ENCODE results near the gene CHIT1. TPM values are rescaled to one million over a fixed set of nuclear protein-coding genes. Genes with fewer than 3 reads are reported as not detected.

The CHIT1 gene
- total RNA-seq, 1 donor from 2014 or later, result 0.51 TPM

GRCh38 chr1:203171341-203172183, 57.9 kb downstream of the CHIT1 start:
- intact Hi-C loops (cut with DNase I), result loop anchor here (1.0 to 2.0 kb wide), 3 partner anchors 45 to 132 kb away; no protein-coding TSS in a partner anchor
- no peak for DNase-seq (ENCODE audit: missing footprints)
- no peak for ATAC-seq

- intact Hi-C loops (cut with DNase I), result no loop called here
- DNase-seq (ENCODE audit: missing footprints), result no peak
- no peak for ATAC-seq
Observed at GRCh38 chr1:203170625-203171330, 58.7 kb downstream of the CHIT1 start.

- ATAC-seq (no peak), DNase-seq (ENCODE audit: missing footprints) (no peak)
- intact Hi-C loops (cut with DNase I), result no loop called here
Observed at GRCh38 chr1:203169770-203170520, 59.5 kb downstream of the CHIT1 start.

GRCh38 chr1:203168991-203169390, 60.5 kb downstream of the CHIT1 start:
- DNase-seq (ENCODE audit: missing footprints) (no peak), ATAC-seq (no peak)
- intact Hi-C loops (cut with DNase I), result no loop called here

GRCh38 chr1:203168256-203168786, 61.2 kb downstream of the CHIT1 start:
- no peak for ATAC-seq
- intact Hi-C loops (cut with DNase I), result no loop called here
- DNase-seq (ENCODE audit: missing footprints), result no peak

- intact Hi-C loops (cut with DNase I), result no loop called here
- no peak for DNase-seq (ENCODE audit: missing footprints)
Observed at GRCh38 chr1:203167913-203168200, 61.6 kb downstream of the CHIT1 start.

GRCh38 chr1:203167026-203167912, 62.2 kb downstream of the CHIT1 start:
- ATAC-seq, result peak; percentile 15
- DNase-seq (ENCODE audit: missing footprints), result no peak
- intact Hi-C loops (cut with DNase I), result no loop called here

More at GRCh38 chr1:203167913-203168200, 61.6 kb downstream of the CHIT1 start:
- no peak for ATAC-seq

- DNase-seq (ENCODE audit: missing footprints) (no peak), ATAC-seq (no peak)
- intact Hi-C loops (cut with DNase I), result no loop called here
Observed at GRCh38 chr1:203166192-203166940, 63.1 kb downstream of the CHIT1 start.

Other genes starting within 250 kb of the CHIT1 start
- 24.0 TPM for gene TMEM183A, start 222.3 kb downstream of the CHIT1 start, total RNA-seq
- gene PPFIA4, start 203.2 kb downstream of the CHIT1 start, total RNA-seq, result 22.2 TPM
- not detected for gene MYOG, start 143.7 kb downstream of the CHIT1 start, total RNA-seq
- gene ADORA1, start 101.9 kb downstream of the CHIT1 start, total RNA-seq, result 19.0 TPM
- not detected for gene MYBPH, start 53.8 kb downstream of the CHIT1 start, total RNA-seq
- 0.46 TPM for gene CHI3L1, start 43.0 kb downstream of the CHIT1 start, total RNA-seq
- 44.8 TPM for gene BTG2, start 75.8 kb upstream of the CHIT1 start, total RNA-seq
- gene FMOD, start 121.4 kb upstream of the CHIT1 start, total RNA-seq, result 7.7 TPM
- 27.1 TPM for gene PRELP, start 246.1 kb upstream of the CHIT1 start, total RNA-seq

All from Right ventricle myocardium inferior (tissue), 1 donor.